Measurements from ENCODE around the gene ANGPTL7.
"Not testable (repeated sequence)": the region's sequence is repeated elsewhere in the genome, so short reads cannot be mapped to it uniquely, and the experiment has no call there.

Gene ANGPTL7

DNA sequence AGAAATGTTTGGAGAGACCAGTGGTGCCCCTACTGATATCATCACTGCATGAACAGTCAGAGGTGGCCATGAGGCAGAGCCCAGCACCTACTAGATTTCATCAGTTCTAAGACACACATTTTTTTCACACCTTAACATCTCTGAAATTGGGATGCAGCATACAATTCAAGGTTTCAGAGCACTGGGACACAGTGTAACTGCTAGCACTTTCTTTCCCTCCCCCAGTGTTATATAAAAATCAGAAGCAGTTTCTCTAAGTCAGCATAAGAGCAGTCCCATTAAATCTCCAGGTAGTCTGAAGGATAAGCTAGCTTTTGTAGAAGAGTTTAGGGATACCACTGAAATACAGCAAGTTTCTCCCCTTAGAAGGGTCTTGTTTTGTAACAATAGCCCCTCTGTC lies 10.0 kb upstream of the ANGPTL7 start:
- TF ChIP-seq, protein P1, sequence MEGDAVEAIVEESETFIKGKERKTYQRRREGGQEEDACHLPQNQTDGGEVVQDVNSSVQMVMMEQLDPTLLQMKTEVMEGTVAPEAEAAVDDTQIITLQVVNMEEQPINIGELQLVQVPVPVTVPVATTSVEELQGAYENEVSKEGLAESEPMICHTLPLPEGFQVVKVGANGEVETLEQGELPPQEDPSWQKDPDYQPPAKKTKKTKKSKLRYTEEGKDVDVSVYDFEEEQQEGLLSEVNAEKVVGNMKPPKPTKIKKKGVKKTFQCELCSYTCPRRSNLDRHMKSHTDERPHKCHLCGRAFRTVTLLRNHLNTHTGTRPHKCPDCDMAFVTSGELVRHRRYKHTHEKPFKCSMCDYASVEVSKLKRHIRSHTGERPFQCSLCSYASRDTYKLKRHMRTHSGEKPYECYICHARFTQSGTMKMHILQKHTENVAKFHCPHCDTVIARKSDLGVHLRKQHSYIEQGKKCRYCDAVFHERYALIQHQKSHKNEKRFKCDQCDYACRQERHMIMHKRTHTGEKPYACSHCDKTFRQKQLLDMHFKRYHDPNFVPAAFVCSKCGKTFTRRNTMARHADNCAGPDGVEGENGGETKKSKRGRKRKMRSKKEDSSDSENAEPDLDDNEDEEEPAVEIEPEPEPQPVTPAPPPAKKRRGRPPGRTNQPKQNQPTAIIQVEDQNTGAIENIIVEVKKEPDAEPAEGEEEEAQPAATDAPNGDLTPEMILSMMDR (conservative IDR thresholded peaks at IDR 0.05; ENCODE audit: low read depth, low read length) = no peak
- no peak for DNase-seq (ENCODE audit: low read depth)
- H3K4me3 ChIP-seq (ENCODE audit: low read length) = no peak overlapping the region

DNA sequence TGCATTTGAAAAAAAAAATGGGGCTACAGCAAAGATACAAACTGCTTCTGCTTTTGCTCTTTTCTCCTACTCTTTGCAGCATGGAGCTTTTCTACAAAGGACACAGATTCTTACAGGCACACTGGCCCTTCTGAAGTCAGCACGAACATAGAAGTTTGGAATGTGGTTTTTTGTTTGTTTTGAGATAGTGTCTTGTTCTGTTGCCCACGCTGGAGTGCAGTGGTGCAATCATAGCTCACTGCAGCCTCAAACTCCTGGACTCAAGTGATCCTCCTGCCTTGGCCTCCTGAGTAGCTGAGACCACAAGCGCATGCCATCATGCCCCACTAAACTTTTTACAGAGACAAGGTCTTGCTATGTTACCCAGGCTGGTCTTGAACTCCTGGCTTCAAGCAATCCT lies 9.4 kb upstream of the ANGPTL7 start:
- not testable (repeated sequence) for H3K4me3 ChIP-seq (ENCODE audit: low read length); DNase-seq (ENCODE audit: low read depth)

DNA sequence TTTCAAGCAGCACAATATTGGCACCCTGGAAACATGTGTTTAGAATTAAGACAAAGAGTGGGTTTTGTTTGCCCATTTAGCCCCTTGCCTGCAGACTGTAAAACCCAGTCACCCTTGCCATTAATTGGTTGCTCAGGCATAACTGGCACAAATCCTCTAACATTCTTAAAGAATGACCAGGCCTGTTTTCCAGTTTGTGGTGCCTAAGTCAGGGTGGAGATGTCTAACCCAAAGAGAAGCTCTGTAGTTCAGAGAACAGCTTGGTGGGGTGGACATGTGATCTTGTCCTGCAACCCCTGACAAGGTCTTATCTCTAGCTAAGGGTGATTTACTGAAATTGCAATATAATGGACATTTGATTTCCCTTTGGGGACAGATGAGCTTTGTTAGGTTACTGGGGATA lies 8.8 kb upstream of the ANGPTL7 start:
- peak; percentile 67 for DNase-seq (ENCODE audit: low read depth)
- no peak overlapping the region for H3K4me3 ChIP-seq (ENCODE audit: low read length)
- TF ChIP-seq, protein P1 (conservative IDR thresholded peaks at IDR 0.05; ENCODE audit: low read depth, low read length) = no peak

DNA sequence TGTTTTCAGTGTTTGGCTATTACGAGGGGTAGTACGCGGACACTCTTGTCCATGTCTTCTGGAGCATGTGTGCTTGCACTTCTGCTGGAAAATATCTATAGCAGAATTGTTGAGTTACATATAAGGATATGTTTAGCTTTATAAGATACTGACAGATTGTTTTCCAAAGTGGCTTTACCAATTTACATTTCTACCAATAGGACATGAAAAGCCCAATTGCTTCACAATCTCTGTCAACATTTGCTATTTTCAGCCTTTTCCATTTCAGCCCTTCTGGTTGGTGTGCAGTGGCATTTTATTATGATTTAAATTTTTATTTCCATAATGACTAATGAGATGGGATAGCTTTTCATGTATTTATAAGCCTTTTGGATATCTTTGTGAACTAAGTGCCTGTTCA lies 6.3 kb upstream of the ANGPTL7 start:
- H3K4me3 ChIP-seq (ENCODE audit: low read length) = no peak overlapping the region
- TF ChIP-seq, protein P1 (conservative IDR thresholded peaks at IDR 0.05; ENCODE audit: low read depth, low read length) = no peak
- DNase-seq (ENCODE audit: low read depth) = no peak

DNA sequence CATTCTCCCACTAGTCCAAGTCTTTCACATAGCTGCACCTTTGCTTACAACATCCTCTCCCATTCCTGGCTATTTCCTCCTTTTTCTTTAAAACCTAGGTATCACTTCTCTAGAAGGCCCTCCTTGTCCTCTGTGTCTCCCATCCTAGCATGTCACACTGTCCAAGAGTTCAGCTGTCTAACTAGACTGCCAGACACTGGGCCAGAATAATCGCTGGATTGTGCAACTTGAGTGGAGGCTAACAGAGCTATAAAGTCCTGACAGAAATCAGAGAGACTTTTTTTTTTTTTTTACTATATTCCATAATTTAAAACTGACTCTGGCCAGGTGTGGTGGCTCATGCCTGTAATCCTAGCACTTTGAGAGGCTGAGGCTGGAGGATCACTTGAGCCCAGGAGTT lies 4.2 kb upstream of the ANGPTL7 start:
- no peak overlapping the region for H3K4me3 ChIP-seq (ENCODE audit: low read length)
- no peak for DNase-seq (ENCODE audit: low read depth)
- TF ChIP-seq, protein P1 (conservative IDR thresholded peaks at IDR 0.05; ENCODE audit: low read depth, low read length) = no peak

DNA sequence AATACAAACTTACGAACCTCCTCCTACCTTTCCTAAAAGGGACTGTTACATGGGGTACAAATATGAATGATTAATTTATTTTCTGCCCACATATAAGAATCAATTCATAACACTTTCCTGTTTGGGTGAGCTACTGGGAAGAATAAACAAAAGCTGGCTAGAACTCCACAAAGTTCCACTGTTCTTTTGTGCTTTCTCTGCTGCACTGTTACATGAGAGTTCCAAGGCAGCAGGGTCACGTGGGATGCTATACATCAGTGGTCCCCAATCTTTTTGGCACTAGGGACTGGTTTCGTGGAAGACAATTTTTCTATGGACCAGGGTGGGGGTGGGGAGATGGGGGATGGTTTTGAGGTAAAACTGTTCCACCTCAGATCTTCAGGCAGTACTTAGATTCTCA lies 2.2 kb upstream of the ANGPTL7 start:
- TF ChIP-seq, protein P1 (conservative IDR thresholded peaks at IDR 0.05; ENCODE audit: low read depth, low read length) = no peak
- no peak for DNase-seq (ENCODE audit: low read depth)
- H3K4me3 ChIP-seq (ENCODE audit: low read length) = no peak overlapping the region

DNA sequence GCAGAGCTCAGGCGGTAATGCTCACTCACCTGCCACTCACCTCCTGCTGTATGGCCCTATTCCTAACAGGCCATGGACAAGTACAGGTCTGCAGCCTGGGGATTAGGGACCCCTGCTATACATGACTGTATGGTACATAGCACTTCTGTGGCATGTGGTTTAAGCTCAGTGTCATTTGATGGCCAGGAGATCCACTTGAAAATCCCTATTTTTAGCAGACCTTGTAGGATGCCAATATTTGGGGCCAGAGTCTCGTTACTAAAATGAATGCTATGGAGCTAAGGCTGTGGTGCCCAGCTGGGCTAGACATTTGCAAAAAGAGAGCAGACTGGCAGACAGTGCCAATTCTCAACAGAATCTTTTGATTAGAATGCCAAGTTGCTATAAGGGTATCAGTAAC lies 1.7 kb upstream of the ANGPTL7 start:
- no peak overlapping the region for H3K4me3 ChIP-seq (ENCODE audit: low read length)
- TF ChIP-seq, protein P1 (conservative IDR thresholded peaks at IDR 0.05; ENCODE audit: low read depth, low read length) = no peak
- DNase-seq (ENCODE audit: low read depth) = no peak

DNA sequence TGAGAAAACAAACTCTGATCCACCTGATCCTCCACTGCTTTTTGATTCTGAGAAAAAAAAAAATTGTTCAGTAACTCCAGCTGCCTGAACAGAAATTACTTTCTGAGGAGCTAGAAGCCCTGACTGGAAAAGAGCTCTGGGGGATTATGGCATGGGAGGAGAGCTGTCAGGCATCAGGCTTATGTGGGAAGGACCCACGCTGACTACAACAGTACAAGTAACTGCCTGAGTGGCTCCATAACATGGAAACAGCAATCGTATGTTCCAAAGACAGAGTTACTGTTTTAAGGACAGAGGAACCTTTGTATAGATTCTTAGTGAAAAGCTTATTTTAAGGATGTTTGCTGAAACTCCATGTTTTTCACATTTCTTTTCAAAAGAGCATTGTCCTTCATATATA lies 1.2 kb upstream of the ANGPTL7 start:
- no peak overlapping the region for H3K4me3 ChIP-seq (ENCODE audit: low read length)
- TF ChIP-seq, protein P1 (conservative IDR thresholded peaks at IDR 0.05; ENCODE audit: low read depth, low read length) = no peak
- DNase-seq (ENCODE audit: low read depth) = peak; percentile 33

Data from retinal pigment epithelial cell (primary cell).